Medulla oblongata (tissue), 1 donor: ENCODE results near the gene LRRC71.

Source experiments
- DNase-seq: peaks from one replicate; pipeline ENCODE4 v3.0.0-alpha.2; 2015; ENCODE audit errors: extremely low spot score

The LRRC71 gene

GRCh38 chr1:156892190-156893047 lies 28.0 kb upstream of the LRRC71 start:
- DNase-seq: peak; percentile 79

- no peak for DNase-seq
Measured at GRCh38 chr1:156893048-156893953, 27.1 kb upstream of the LRRC71 start, which contains the start of gene PEAR1. Gene PEAR1 (plus strand): TSS chr1:156893718. CDS start chr1:156903927, 10,209 bp downstream.

- DNase-seq: no peak
Measured at GRCh38 chr1:156894001-156894400, 26.4 kb upstream of the LRRC71 start.

- no peak for DNase-seq
Measured at GRCh38 chr1:156894711-156895454, 25.5 kb upstream of the LRRC71 start.

- DNase-seq: no peak
Measured at GRCh38 chr1:156895455-156895812, 25.0 kb upstream of the LRRC71 start.

GRCh38 chr1:156895927-156896326 lies 24.5 kb upstream of the LRRC71 start:
- no peak for DNase-seq

- DNase-seq: no peak
Measured at GRCh38 chr1:156896490-156897033, 23.9 kb upstream of the LRRC71 start.

- DNase-seq: no peak
Measured at GRCh38 chr1:156897078-156897825, 23.2 kb upstream of the LRRC71 start.

GRCh38 chr1:156898161-156898566 lies 22.3 kb upstream of the LRRC71 start:
- no peak for DNase-seq

GRCh38 chr1:156898971-156899664 lies 21.3 kb upstream of the LRRC71 start:
- no peak for DNase-seq

GRCh38 chr1:156899956-156900718 lies 20.3 kb upstream of the LRRC71 start:
- DNase-seq: no peak

- DNase-seq: no peak
Measured at GRCh38 chr1:156900896-156901589, 19.4 kb upstream of the LRRC71 start.

- DNase-seq: no peak
Measured at GRCh38 chr1:156901590-156901900, 18.9 kb upstream of the LRRC71 start.

- DNase-seq: no peak
Measured at GRCh38 chr1:156901966-156902915, 18.2 kb upstream of the LRRC71 start.

- DNase-seq: no peak
Measured at GRCh38 chr1:156903328-156904091, 16.9 kb upstream of the LRRC71 start.

GRCh38 chr1:156904187-156904959 lies 16.1 kb upstream of the LRRC71 start:
- DNase-seq: no peak
